WERI-Rb-1 (cell line): ENCODE data around the gene ULK4.

Experiments used
- DNase-seq: peaks from one replicate; pipeline ENCODE4 v3.0.0-alpha.2; 2020
- H3K27ac ChIP-seq: fragments of 250-450 bp; sonication (Bioruptor Pico); 2 replicates; pipeline ENCODE4 v1.5.1; 2020; ENCODE audit warnings: mild to moderate bottlenecking, moderate library complexity
- H3K27me3 ChIP-seq: fragments of 250-450 bp; sonication (Bioruptor Pico); 2 replicates; pipeline ENCODE4 v1.5.1; 2021; ENCODE audit warnings: mild to moderate bottlenecking, low read depth, moderate library complexity; ENCODE audit not compliant: insufficient read depth, severe bottlenecking
- H3K36me3 ChIP-seq: fragments of 250-450 bp; sonication (Bioruptor Pico); 2 replicates; pipeline ENCODE4 v1.5.1; 2020; ENCODE audit warnings: mild to moderate bottlenecking, moderate library complexity
- H3K4me3 ChIP-seq: 2 replicates; pipeline ENCODE4 v1.5.1; 2011; ENCODE audit warnings: low read depth, mild to moderate bottlenecking, control low read depth, low read length
- H3K9me3 ChIP-seq: fragments of 250-450 bp; sonication (Bioruptor Pico); 2 replicates; pipeline ENCODE4 v1.5.1; 2021; ENCODE audit warnings: mild to moderate bottlenecking, moderate library complexity; ENCODE audit not compliant: severe bottlenecking
- TF ChIP-seq, protein P1 (sequence below): IDR thresholded peaks from 2 replicates; pipeline ENCODE4 v1.5.1; 2011; ENCODE audit warnings: low read depth, mild to moderate bottlenecking, control low read depth, inconsistent platforms, low read length

ULK4 gene

DNA sequence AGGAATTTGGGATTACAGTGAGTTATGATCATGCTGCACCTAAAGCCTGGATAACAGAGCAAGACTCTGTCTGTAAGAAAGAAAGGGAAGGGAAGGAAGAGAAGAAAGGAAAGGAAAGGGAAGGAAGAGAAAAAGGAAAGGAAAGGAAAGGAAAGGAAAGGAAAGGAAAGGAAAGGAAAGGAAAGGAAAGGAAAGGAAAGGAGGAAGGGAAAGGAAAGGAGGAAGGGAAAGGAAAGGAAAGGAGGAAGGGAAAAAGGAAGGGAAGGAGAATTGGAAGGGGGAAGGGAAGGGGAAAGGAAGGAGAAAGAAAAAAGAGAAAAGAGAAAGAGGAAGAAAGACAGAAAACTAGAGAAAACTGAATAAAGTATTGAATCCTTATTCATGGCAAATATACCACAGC is 359.8 kb downstream of the ULK4 start:
- H3K9me3 ChIP-seq: no peaks in the 10 kb centered on the region
- no peaks in the 10 kb centered on the region for H3K36me3 ChIP-seq
- H3K4me3 ChIP-seq: no peak overlapping the region
- DNase-seq: peak; percentile 15
- TF ChIP-seq, protein P1, sequence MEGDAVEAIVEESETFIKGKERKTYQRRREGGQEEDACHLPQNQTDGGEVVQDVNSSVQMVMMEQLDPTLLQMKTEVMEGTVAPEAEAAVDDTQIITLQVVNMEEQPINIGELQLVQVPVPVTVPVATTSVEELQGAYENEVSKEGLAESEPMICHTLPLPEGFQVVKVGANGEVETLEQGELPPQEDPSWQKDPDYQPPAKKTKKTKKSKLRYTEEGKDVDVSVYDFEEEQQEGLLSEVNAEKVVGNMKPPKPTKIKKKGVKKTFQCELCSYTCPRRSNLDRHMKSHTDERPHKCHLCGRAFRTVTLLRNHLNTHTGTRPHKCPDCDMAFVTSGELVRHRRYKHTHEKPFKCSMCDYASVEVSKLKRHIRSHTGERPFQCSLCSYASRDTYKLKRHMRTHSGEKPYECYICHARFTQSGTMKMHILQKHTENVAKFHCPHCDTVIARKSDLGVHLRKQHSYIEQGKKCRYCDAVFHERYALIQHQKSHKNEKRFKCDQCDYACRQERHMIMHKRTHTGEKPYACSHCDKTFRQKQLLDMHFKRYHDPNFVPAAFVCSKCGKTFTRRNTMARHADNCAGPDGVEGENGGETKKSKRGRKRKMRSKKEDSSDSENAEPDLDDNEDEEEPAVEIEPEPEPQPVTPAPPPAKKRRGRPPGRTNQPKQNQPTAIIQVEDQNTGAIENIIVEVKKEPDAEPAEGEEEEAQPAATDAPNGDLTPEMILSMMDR: no peak
- peaks cover 24% of the 10 kb centered on the region for H3K27me3 ChIP-seq
- no peak overlapping the region for H3K27ac ChIP-seq

DNA sequence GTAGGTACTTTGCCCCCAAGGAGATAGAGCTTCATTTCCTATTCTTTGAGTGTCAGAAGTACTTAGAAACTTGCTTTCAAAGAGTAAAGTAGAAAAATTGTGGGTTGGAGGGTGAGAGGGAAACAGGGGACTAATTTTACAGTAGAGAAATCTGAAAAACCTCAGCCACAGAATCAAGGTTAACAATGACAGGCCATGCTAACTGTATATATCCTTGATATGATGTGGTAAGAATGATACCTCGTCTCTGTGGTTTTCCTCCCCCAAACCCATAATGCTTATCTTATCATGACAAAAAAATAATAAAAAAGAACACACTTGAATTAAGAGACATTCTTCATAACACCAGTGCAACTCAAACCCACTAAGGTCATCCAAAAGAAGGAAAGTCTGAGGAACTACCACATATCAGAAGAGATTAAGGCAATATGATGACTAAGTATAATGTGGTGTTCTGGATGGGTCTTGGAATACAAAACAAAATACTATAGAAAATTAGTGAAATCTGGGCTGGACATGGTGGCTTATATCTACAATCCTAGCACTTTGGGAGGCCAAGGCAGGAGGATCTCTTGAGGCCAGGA is 360.4 kb downstream of the ULK4 start:
- TF ChIP-seq, protein P1: no peak

DNA sequence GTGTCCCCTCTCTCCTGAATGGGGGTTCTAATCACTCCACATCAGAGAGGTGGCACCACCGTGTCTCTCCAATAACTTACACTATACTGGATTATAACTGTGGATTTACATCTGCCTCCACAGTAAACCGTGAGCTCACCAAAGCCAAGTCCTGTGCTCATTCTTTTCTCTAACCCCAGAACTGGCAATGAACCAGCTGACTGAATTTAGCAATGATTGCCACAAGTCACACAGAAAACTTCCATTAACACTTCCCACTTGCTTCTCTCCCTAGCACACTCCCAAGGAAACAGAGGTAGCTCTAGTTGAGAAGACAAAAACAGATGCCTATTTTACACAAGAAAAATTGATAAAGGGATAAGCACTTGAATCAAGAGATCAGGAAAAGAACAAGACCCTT is 361.3 kb downstream of the ULK4 start:
- no peak overlapping the region for H3K4me3 ChIP-seq
- TF ChIP-seq, protein P1: no peak
- no peak for DNase-seq

More for the DNA sequence above, 360.4 kb downstream of the ULK4 start:
- no peak for DNase-seq
- H3K27ac ChIP-seq: no peak overlapping the region
- H3K4me3 ChIP-seq: no peak overlapping the region
- H3K36me3 ChIP-seq: no peaks in the 10 kb centered on the region
- H3K27me3 ChIP-seq: peaks cover 29% of the 10 kb centered on the region
- H3K9me3 ChIP-seq: no peaks in the 10 kb centered on the region

DNA sequence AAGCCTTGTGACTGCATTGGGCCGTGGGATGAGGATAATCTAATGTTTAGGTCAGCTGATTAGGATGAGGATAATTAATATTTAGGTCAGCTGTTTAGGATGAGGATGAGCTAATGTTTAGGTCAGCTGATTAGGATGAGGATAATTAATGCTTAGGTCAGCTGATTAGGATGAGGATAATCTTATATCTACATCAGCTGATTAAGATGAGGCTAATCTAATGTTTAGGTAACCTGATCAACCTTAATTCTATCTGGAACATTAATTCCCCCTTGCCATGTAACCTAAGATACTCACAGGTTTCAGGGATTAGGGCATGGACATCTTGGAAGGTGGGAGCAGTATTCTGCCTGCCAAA is 362.8 kb downstream of the ULK4 start:
- Histone ChIP-seq H3K36me3 (no peaks in the 10 kb centered on the region), H3K4me3 (no peak overlapping the region), H3K9me3 (no peaks in the 10 kb centered on the region), H3K27me3 (peaks cover 43% of the 10 kb centered on the region), H3K27ac (no peak overlapping the region)
- TF ChIP-seq, protein P1: no peak
- peak; percentile 12 for DNase-seq

More for the DNA sequence above, 361.3 kb downstream of the ULK4 start:
- H3K9me3 ChIP-seq: no peaks in the 10 kb centered on the region
- H3K27ac ChIP-seq: no peak overlapping the region
- peaks cover 36% of the 10 kb centered on the region for H3K27me3 ChIP-seq
- no peaks in the 10 kb centered on the region for H3K36me3 ChIP-seq

DNA sequence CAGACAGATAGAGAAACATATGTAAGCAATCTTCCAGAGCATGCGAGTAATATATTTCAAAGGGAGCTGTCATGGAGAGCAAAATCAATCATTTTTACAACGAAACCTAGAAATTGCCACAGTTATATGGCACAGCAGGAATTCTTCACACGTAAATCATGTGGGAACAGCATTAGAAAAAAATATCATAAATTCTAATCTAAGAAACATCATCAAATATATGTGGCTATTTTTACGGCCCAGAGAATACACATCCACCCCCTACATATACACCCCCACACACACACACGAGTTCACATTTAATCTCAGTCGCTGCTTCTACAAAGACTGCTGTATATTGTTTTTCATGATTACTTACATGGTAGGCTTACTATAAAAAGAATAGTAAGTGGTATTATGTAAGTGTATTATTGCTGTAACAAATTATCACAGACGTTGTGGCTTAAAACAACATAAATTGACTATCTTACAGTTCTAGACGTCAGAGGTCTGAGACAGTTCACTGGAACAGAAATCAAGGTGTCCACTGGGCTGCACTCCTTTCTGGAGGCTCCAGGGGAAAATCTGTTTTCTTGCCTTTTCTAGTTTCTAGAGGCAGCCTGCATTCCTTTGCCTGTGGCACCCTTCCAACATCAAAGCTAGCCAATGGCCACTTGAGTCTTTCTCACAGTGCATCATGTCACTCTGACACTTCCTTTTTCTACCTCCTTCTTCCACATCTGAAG is 363.3 kb downstream of the ULK4 start:
- DNase-seq: no peak
- Histone ChIP-seq H3K4me3 (no peak overlapping the region), H3K27me3 (peaks cover 43% of the 10 kb centered on the region), H3K27ac (no peak overlapping the region), H3K9me3 (no peaks in the 10 kb centered on the region), H3K36me3 (no peaks in the 10 kb centered on the region)
- TF ChIP-seq, protein P1: no peak
